Measurements from ENCODE around the gene ZCCHC7. TPM values are rescaled to one million over a fixed set of nuclear protein-coding genes. Genes with fewer than 3 reads are reported as not detected.

Gene ZCCHC7
- total RNA-seq, 1 experiment from 2014 or later: 31.2 TPM

- POLR2A ChIA-PET: no interaction called here
- RAD21 ChIA-PET (ENCODE audit: low non-redundant PET in 1 of 2, low total read pairs in 2 of 2, uncharacterized antibody in 2 of 2, unreplicated experiment in 2 of 2): no interaction called here
- intact Hi-C loops (cut with micrococcal nuclease): no loop called here
- Histone ChIP-seq H3K4me2 (ENCODE audit: low read length) (no peak overlapping the region), H3K4me1 (ENCODE audit: control insufficient read depth in 1 of 2, insufficient read depth in 2 of 2, low read length in 2 of 2) (no peaks in the 10 kb centered on the region), H3K9me2 (ENCODE audit: insufficient read depth) (no peaks in the 10 kb centered on the region), H3K36me3 (ENCODE audit: control insufficient read depth in 1 of 2, insufficient read depth in 2 of 2, low read length in 2 of 2) (no peaks in the 10 kb centered on the region), H3K27ac (ENCODE audit: low read depth, low read length) (no peak overlapping the region), H3K9me3 (ENCODE audit: control insufficient read depth in 1 of 2, insufficient read depth in 1 of 2, low read depth in 1 of 2, low read length in 2 of 2) (no peaks in the 10 kb centered on the region), H3K27me3 (ENCODE audit: insufficient read depth, low read length) (no peaks in the 10 kb centered on the region), H2AFZ (ENCODE audit: low read depth, low read length, poor library complexity, severe bottlenecking) (no peak overlapping the region), H4K20me1 (ENCODE audit: insufficient read depth) (no peaks in the 10 kb centered on the region), H3K79me2 (ENCODE audit: insufficient read depth, low read length) (peaks cover 22% of the 10 kb centered on the region), H3K4me3 (replicated peaks in 1 of 2; ENCODE audit: low read depth in 1 of 2, low read length in 2 of 2) (no peak overlapping the region), H3K9ac (ENCODE audit: low read length) (no peak overlapping the region)
- ATAC-seq: no peak
- CTCF ChIA-PET: interaction anchor here (0.9 kb wide), 1 partner anchor 278 kb away, joined by 3 read pairs; no protein-coding TSS in a partner anchor
- no peak for TF ChIP-seq RAD21 (IDR thresholded peaks at IDR 0.05; ENCODE audit: low read depth)
- TF ChIP-seq REST (IDR thresholded peaks at IDR 0.05; ENCODE audit: low read depth): no peak
- TF ChIP-seq CTCF (IDR thresholded peaks at IDR 0.05 in 2 of 3, conservative IDR thresholded peaks at IDR 0.05 in 1 of 3; ENCODE audit: borderline replicate concordance in 1 of 3, insufficient read depth in 1 of 3, low read depth in 2 of 3, low read length in 2 of 3): no peak
- no peak for TF ChIP-seq CBX3 (IDR thresholded peaks at IDR 0.05; ENCODE audit: low read depth)
- TF ChIP-seq ZNF274 (IDR thresholded peaks at IDR 0.05; ENCODE audit: low read depth, low read length): no peak
- TF ChIP-seq SRF (IDR thresholded peaks at IDR 0.05; ENCODE audit: low read depth): no peak
- no peak for TF ChIP-seq TCF7L2 (IDR thresholded peaks at IDR 0.05; ENCODE audit: borderline replicate concordance, extremely low read depth, insufficient read depth, insufficient read length)
- no peak for TF ChIP-seq ZFX (IDR thresholded peaks at IDR 0.05)
- TF ChIP-seq EGR1 (IDR thresholded peaks at IDR 0.05; ENCODE audit: low read depth): no peak
- no peak for TF ChIP-seq ELF1 (IDR thresholded peaks at IDR 0.05; ENCODE audit: borderline replicate concordance, low read depth)
- no peak for TF ChIP-seq POLR2AphosphoS5 (IDR thresholded peaks at IDR 0.05; ENCODE audit: low read depth, low read length)
- TF ChIP-seq YY1 (IDR thresholded peaks at IDR 0.05; ENCODE audit: extremely low read depth, insufficient replicate concordance, low read depth, low read length): no peak
- no peak for TF ChIP-seq SIN3A (IDR thresholded peaks at IDR 0.05; ENCODE audit: low read depth)
- no peak for TF ChIP-seq EZH2phosphoT487 (IDR thresholded peaks at IDR 0.05; ENCODE audit: borderline replicate concordance)
- TF ChIP-seq ATF3 (IDR thresholded peaks at IDR 0.05): no peak
- no peak for TF ChIP-seq CEBPB (IDR thresholded peaks at IDR 0.05; ENCODE audit: low read depth)
- TF ChIP-seq FOSL1 (IDR thresholded peaks at IDR 0.05; ENCODE audit: low read depth): no peak
- no peak for TF ChIP-seq SP1 (IDR thresholded peaks at IDR 0.05; ENCODE audit: low read depth)
- TF ChIP-seq POLR2A (IDR thresholded peaks at IDR 0.05; ENCODE audit: borderline replicate concordance, extremely low read depth, insufficient read depth, insufficient read length): no peak
- BruUV-seq (replicated peaks): no TSS peak
- DNase-seq (ENCODE audit: low read depth, low spot score): no peak
Measured at GRCh38 chr9:37273595-37273994, 153.2 kb downstream of the ZCCHC7 start.

All from HCT116 (cell line).